ENCODE results near the gene THOC7. TPM values are rescaled to one million over a fixed set of nuclear protein-coding genes. Genes with fewer than 3 reads are reported as not detected.

The THOC7 gene
- total and polyA plus RNA-seq, 3 donors from 2014 or later: 22.5 to 85.5 (median 42.9) TPM

DNA sequence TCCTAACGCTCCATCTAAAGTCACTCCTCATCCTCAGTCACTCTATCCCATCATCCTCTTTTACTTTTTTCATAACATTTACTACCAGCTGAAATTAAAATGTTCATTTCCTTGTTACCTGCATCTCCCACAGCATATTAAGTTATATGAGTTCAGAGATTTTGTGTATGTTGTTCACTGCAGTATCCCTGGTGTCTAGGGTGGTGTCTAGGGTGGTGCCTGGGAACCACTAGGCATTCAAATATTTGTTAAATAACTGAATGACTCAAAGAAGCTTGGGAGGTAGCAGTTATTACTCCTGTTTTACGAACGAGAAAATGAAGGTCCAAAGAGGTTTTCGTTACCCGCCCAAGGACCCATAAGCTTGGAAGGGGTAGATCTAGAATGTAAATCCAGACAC is 46.4 kb downstream of the THOC7 start:
- intact Hi-C loops (cut with DNase I; ENCODE audit: low total_unique reads): no loop called here
- no peaks in the 10 kb centered on the region for H3K27me3 ChIP-seq
- peaks cover 4% of the 10 kb centered on the region for H3K4me1 ChIP-seq
- no peaks in the 10 kb centered on the region for H3K36me3 ChIP-seq (ENCODE audit: low read depth, missing control alignments)
- TF ChIP-seq, protein P1, sequence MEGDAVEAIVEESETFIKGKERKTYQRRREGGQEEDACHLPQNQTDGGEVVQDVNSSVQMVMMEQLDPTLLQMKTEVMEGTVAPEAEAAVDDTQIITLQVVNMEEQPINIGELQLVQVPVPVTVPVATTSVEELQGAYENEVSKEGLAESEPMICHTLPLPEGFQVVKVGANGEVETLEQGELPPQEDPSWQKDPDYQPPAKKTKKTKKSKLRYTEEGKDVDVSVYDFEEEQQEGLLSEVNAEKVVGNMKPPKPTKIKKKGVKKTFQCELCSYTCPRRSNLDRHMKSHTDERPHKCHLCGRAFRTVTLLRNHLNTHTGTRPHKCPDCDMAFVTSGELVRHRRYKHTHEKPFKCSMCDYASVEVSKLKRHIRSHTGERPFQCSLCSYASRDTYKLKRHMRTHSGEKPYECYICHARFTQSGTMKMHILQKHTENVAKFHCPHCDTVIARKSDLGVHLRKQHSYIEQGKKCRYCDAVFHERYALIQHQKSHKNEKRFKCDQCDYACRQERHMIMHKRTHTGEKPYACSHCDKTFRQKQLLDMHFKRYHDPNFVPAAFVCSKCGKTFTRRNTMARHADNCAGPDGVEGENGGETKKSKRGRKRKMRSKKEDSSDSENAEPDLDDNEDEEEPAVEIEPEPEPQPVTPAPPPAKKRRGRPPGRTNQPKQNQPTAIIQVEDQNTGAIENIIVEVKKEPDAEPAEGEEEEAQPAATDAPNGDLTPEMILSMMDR (IDR thresholded peaks at IDR 0.05): no peak
- no peak for TF ChIP-seq POLR2A (IDR thresholded peaks at IDR 0.05)
- no peak overlapping the region for H3K4me3 ChIP-seq
- H3K9me3 ChIP-seq: no peaks in the 10 kb centered on the region
- no peak overlapping the region for H3K27ac ChIP-seq
- 94 to 96% methylated on average over 5 of the region's 5 CpGs for WGBS, 2 donors
- no peak for DNase-seq

DNA sequence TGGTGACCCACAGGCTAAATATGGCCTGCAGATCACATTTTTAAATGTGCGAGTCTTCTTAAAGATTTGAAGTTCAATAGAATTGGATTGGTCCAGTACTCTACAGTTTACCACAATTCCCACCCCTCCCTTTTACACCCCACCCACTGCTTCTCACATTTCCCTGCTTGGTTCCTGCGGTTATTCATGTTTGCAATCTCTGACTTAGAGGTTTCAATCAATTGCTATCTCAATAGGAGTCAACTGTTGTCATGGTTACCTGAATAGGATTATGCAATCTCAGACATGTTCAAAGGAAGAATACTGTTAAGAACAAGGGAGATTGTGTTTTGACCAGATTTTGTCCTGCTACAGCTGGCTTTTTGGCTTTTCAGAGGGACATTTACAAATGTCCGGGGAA is 49.4 kb downstream of the THOC7 start:
- 85 to 87% methylated on average over 3 of the region's 3 CpGs for WGBS, 2 donors
- H3K27ac ChIP-seq: no peak overlapping the region
- H3K36me3 ChIP-seq (ENCODE audit: low read depth, missing control alignments): no peaks in the 10 kb centered on the region
- H3K4me3 ChIP-seq: no peak overlapping the region
- peaks cover 4% of the 10 kb centered on the region for H3K4me1 ChIP-seq
- no peak for DNase-seq
- TF ChIP-seq POLR2A (IDR thresholded peaks at IDR 0.05): no peak
- TF ChIP-seq, protein P1 (IDR thresholded peaks at IDR 0.05): no peak
- intact Hi-C loops (cut with DNase I; ENCODE audit: low total_unique reads): loop anchor here (5.0 kb wide), 1 partner anchor 462 kb away; no protein-coding TSS in a partner anchor
- H3K27me3 ChIP-seq: no peaks in the 10 kb centered on the region
- no peaks in the 10 kb centered on the region for H3K9me3 ChIP-seq

DNA sequence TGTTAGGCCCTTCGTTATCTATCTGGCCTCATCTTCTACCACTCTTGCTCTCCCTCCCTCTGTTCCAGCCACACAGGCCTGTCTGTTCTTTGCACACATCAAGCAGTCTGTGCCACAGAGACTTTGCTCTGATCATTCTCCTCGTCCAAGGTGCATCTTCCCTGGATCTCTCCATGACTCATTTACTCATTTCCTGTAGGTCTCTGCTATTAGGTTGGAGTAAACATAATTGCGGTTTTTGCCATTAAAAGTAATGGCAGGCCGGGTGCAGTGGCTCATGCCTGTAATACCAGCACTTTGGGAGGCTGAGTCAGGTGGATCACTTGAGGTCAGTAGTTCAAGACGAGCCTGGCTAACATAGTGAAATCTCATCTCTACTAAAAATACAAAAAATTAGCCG is 54.0 kb downstream of the THOC7 start:
- no peak overlapping the region for H3K27ac ChIP-seq
- 89 to 93% methylated on average over 6 of the region's 6 CpGs for WGBS, 2 donors
- intact Hi-C loops (cut with DNase I; ENCODE audit: low total_unique reads): loop anchor here (5.0 kb wide), 1 partner anchor 457 kb away; no protein-coding TSS in a partner anchor
- H3K36me3 ChIP-seq (ENCODE audit: low read depth, missing control alignments): no peaks in the 10 kb centered on the region
- H3K9me3 ChIP-seq: no peaks in the 10 kb centered on the region
- no peak for DNase-seq
- no peaks in the 10 kb centered on the region for H3K4me1 ChIP-seq
- no peak for TF ChIP-seq POLR2A (IDR thresholded peaks at IDR 0.05)
- TF ChIP-seq, protein P1 (IDR thresholded peaks at IDR 0.05): no peak
- no peak overlapping the region for H3K4me3 ChIP-seq
- no peaks in the 10 kb centered on the region for H3K27me3 ChIP-seq

DNA sequence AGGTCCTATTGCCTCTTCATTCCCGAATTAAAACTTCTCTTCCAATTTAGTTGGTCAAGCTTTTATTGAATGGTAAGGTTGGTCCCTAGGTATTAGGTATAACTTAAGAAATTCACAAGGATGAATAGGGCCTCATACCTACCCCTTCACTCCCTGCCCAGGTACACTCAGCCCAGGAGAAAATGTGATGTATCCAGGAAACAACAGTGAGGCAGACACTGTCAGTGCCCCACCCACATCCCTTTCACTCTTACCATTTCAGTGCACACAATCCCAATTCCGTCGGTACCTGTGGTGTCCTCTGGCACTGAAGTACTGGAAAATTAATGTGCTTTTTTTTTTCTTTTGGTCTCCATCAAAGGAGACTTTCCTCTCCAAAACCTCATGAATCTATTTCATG is 55.0 kb downstream of the THOC7 start:
- DNase-seq: no peak
- TF ChIP-seq, protein P1 (IDR thresholded peaks at IDR 0.05): no peak
- no peak for TF ChIP-seq POLR2A (IDR thresholded peaks at IDR 0.05)
- Histone ChIP-seq H3K27ac (no peak overlapping the region), H3K4me1 (no peaks in the 10 kb centered on the region), H3K4me3 (no peak overlapping the region), H3K36me3 (ENCODE audit: low read depth, missing control alignments) (no peaks in the 10 kb centered on the region), H3K9me3 (no peaks in the 10 kb centered on the region), H3K27me3 (no peaks in the 10 kb centered on the region)
- intact Hi-C loops (cut with DNase I; ENCODE audit: low total_unique reads): no loop called here
- 90 to 93% methylated on average over 3 of the region's 3 CpGs for WGBS, 2 donors

DNA sequence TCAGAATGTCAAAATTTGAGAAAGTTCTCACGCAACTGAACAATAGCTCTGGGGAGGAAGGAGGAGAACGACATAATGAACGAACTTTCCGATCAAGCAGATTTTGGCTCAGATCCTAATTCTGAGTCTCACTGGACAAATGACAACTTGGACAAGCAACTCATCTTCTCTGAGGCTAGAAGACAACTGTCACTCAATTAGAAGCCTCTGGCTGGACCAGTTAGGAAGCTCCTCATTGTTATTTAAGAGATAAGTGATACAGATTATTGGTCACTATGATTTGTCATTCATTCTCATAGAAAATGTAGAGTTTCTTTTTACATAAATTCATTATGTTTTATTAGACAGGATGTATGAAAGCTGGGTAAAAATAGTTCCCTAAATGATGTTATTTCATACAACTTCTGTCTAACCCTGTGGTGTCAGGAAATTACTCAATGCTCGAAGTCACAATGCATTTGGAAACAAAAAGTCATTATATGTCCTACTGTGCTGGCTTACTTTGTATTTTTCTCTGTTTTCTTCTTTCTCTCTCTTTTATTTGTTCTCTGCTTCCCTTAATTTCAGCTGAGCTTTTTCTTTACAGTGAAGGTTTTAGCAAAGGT is 55.5 kb downstream of the THOC7 start:
- no peaks in the 10 kb centered on the region for H3K4me1 ChIP-seq
- no peak for DNase-seq
- 78 to 90% methylated on average over 5 of the region's 5 CpGs for WGBS, 2 donors
- no peak overlapping the region for H3K4me3 ChIP-seq
- TF ChIP-seq, protein P1 (IDR thresholded peaks at IDR 0.05): no peak
- TF ChIP-seq POLR2A (IDR thresholded peaks at IDR 0.05): no peak
- H3K9me3 ChIP-seq: no peaks in the 10 kb centered on the region
- no peaks in the 10 kb centered on the region for H3K36me3 ChIP-seq (ENCODE audit: low read depth, missing control alignments)
- intact Hi-C loops (cut with DNase I; ENCODE audit: low total_unique reads): no loop called here
- no peaks in the 10 kb centered on the region for H3K27me3 ChIP-seq
- H3K27ac ChIP-seq: no peak overlapping the region
